Measurements from ENCODE around the gene NRG3. TPM values are rescaled to one million over a fixed set of nuclear protein-coding genes. Genes with fewer than 3 reads are reported as not detected.

Gene NRG3
- total RNA-seq, 2 experiments from 2014 or later, result not detected

DNA sequence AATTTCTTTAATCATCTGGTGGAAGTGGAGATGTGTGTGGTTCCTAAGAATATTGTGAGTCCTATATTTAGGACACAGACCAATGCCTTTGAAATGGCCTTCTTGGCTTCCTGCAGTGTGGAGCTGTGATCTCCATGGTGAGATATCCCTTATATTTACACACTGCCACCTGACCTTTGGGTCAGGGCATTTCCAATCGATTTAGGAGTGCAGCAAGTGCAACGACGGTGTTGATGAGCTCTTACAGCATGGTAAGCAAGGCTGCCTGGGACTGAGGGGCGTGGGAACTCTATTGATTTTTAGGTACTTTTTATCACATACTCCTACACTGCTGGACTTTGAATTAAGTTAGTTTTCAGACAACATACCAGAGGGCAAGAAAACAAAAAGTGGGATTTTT lies 146.0 kb downstream of the NRG3 start:
- Mint-ChIP-seq H3K36me3 (ENCODE audit: low read depth) (no peaks in the 10 kb centered on the region), H3K4me1 (ENCODE audit: low read depth) (no peaks in the 10 kb centered on the region), H3K4me3 (no peak overlapping the region), H3K9me3 (peaks cover 5% of the 10 kb centered on the region), H3K27me3 (no peaks in the 10 kb centered on the region), H3K27ac (no peak overlapping the region)
- no peaks in the 10 kb centered on the region for H3K36me3 ChIP-seq (ENCODE audit: insufficient read depth, low read length)
- H3K27me3 ChIP-seq (ENCODE audit: control insufficient read depth in 1 of 2, insufficient read depth in 2 of 2, low read length in 2 of 2), result no peaks in the 10 kb centered on the region
- TF ChIP-seq, protein P1, sequence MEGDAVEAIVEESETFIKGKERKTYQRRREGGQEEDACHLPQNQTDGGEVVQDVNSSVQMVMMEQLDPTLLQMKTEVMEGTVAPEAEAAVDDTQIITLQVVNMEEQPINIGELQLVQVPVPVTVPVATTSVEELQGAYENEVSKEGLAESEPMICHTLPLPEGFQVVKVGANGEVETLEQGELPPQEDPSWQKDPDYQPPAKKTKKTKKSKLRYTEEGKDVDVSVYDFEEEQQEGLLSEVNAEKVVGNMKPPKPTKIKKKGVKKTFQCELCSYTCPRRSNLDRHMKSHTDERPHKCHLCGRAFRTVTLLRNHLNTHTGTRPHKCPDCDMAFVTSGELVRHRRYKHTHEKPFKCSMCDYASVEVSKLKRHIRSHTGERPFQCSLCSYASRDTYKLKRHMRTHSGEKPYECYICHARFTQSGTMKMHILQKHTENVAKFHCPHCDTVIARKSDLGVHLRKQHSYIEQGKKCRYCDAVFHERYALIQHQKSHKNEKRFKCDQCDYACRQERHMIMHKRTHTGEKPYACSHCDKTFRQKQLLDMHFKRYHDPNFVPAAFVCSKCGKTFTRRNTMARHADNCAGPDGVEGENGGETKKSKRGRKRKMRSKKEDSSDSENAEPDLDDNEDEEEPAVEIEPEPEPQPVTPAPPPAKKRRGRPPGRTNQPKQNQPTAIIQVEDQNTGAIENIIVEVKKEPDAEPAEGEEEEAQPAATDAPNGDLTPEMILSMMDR (IDR thresholded peaks at IDR 0.05), result no peak
- intact Hi-C loops (cut with DNase I, micrococcal nuclease), result no loop called here
- H3K9me3 ChIP-seq (ENCODE audit: control insufficient read depth in 1 of 2, insufficient read depth in 1 of 2, low read length in 2 of 2), result peaks cover 0 to 7% of the 10 kb centered on the region in 2 experiments
- no peak overlapping the region for H3K4me3 ChIP-seq (ENCODE audit: low read length)
- ATAC-seq (ENCODE audit: poor library complexity) (no peak), DNase-seq (no peak)
- no peak overlapping the region for H3K27ac ChIP-seq (ENCODE audit: low read depth in 1 of 2, low read length in 2 of 2)
- CTCF ChIA-PET, result no interaction called here
- no peaks in the 10 kb centered on the region for H3K4me1 ChIP-seq (ENCODE audit: insufficient read depth, low read length)
- POLR2A ChIA-PET, result no interaction called here

DNA sequence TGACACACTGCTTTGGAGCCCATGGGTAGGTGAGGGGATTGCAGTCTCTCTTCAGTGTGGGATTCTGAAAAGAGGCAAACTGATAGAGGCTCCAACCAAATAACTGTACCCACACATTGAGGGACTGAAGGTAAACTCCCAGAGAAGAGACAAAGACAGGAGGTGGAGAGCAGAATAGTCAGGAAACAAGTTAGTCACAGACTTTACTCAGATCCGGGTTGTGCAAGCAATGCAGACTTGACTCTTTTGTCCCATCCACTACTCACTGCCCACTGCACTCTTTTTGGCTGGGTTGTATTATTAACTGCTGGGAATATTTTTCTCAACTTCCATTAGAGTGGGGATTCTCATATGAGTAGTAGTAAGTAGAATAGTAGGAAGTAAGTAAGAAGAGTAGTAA lies 152.7 kb downstream of the NRG3 start:
- ATAC-seq (ENCODE audit: poor library complexity), result no peak
- no peaks in the 10 kb centered on the region for H3K36me3 ChIP-seq (ENCODE audit: insufficient read depth, low read length)
- Mint-ChIP-seq H3K9me3 (peaks cover 6% of the 10 kb centered on the region), H3K36me3 (ENCODE audit: low read depth) (no peaks in the 10 kb centered on the region), H3K27ac (no peak overlapping the region), H3K4me3 (no peak overlapping the region), H3K4me1 (ENCODE audit: low read depth) (no peaks in the 10 kb centered on the region), H3K27me3 (no peaks in the 10 kb centered on the region)
- intact Hi-C loops (cut with DNase I, micrococcal nuclease), result no loop called here
- H3K4me1 ChIP-seq (ENCODE audit: insufficient read depth, low read length), result no peaks in the 10 kb centered on the region
- DNase-seq, result no peak
- no peaks in the 10 kb centered on the region for H3K9me3 ChIP-seq (ENCODE audit: control insufficient read depth in 1 of 2, insufficient read depth in 1 of 2, low read length in 2 of 2)
- no peaks in the 10 kb centered on the region for H3K27me3 ChIP-seq (ENCODE audit: control insufficient read depth in 1 of 2, insufficient read depth in 2 of 2, low read length in 2 of 2)
- H3K27ac ChIP-seq (ENCODE audit: low read depth in 1 of 2, low read length in 2 of 2), result no peak overlapping the region
- no peak overlapping the region for H3K4me3 ChIP-seq (ENCODE audit: low read length)
- POLR2A ChIA-PET, result no interaction called here
- CTCF ChIA-PET, result no interaction called here
- TF ChIP-seq, protein P1 (IDR thresholded peaks at IDR 0.05), result no peak

DNA sequence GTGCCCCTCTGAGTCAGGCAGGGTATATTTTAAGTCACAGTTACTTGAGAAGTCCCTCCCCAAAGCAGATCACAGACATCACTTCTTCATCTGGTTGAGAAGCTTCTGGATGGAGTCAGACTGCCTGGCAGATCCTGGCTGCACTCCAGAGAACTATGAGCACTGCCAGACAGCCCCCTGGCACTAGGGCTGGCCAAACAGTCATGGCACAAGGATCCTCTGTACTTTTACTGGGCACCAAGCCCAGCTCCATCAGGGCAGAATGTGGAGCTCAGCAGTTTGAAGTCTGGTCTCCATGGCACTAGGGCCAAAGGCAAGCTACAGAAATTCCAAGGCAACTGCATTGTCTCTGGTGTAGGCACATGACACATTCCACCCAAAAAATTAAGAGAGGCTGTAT lies 162.1 kb downstream of the NRG3 start:
- no peak for DNase-seq
- intact Hi-C loops (cut with DNase I, micrococcal nuclease), result no loop called here
- Mint-ChIP-seq H3K4me3 (no peak overlapping the region), H3K36me3 (ENCODE audit: low read depth) (no peaks in the 10 kb centered on the region), H3K9me3 (peaks cover 6% of the 10 kb centered on the region), H3K27me3 (no peaks in the 10 kb centered on the region), H3K4me1 (ENCODE audit: low read depth) (no peaks in the 10 kb centered on the region), H3K27ac (no peak overlapping the region)
- Histone ChIP-seq H3K9me3 (ENCODE audit: control insufficient read depth in 1 of 2, insufficient read depth in 1 of 2, low read length in 2 of 2) (no peaks in the 10 kb centered on the region), H3K36me3 (ENCODE audit: insufficient read depth, low read length) (no peaks in the 10 kb centered on the region), H3K27me3 (ENCODE audit: control insufficient read depth in 1 of 2, insufficient read depth in 2 of 2, low read length in 2 of 2) (no peaks in the 10 kb centered on the region), H3K4me3 (ENCODE audit: low read length) (no peak overlapping the region), H3K27ac (ENCODE audit: low read depth in 1 of 2, low read length in 2 of 2) (no peak overlapping the region), H3K4me1 (ENCODE audit: insufficient read depth, low read length) (no peaks in the 10 kb centered on the region)
- TF ChIP-seq, protein P1 (IDR thresholded peaks at IDR 0.05), result no peak
- ATAC-seq (ENCODE audit: poor library complexity), result no peak
- CTCF ChIA-PET, result no interaction called here
- POLR2A ChIA-PET, result no interaction called here
